Hepatocyte (in vitro differentiated cells): ENCODE measurements around the gene CNST.

Experiments used
- CTCF ChIP-seq: fragments of 200-600 bp; sonication (generic); IDR thresholded peaks from 2 replicates; pipeline ENCODE4 v1.5.1; 2016; ENCODE audit warnings: antibody characterized with exemption, mild to moderate bottlenecking; ENCODE audit not compliant: poor library complexity
- EZH2 ChIP-seq: fragments of 200-600 bp; sonication (generic); IDR thresholded peaks from 2 replicates; pipeline ENCODE4 v1.6.1; 2016; ENCODE audit warnings: antibody characterized with exemption, mild to moderate bottlenecking, borderline replicate concordance
- EZH2phosphoT487 ChIP-seq: fragments of 200-600 bp; sonication (generic); IDR thresholded peaks from one replicate; pipeline ENCODE4 v1.6.1; 2018; ENCODE audit warnings: antibody characterized with exemption, mild to moderate bottlenecking, low read depth, moderate library complexity; ENCODE audit not compliant: unreplicated experiment, severe bottlenecking

- TF ChIP-seq CTCF (no peak), EZH2 (no peak), EZH2phosphoT487 (no peak)
These were observed 50.9 kb downstream of the CNST start for GRCh38 chr1:246617156-246617555.
